Testis (tissue), 3 donors: ENCODE measurements around the gene CD44. TPM values are rescaled to one million over a fixed set of nuclear protein-coding genes. Genes with fewer than 3 reads are reported as not detected.

ENCODE experiments used
- DNase-seq: peaks from one replicate; pipeline ENCODE4 v3.0.0-alpha.2; 2019
- H3K27ac ChIP-seq, 2 donors: fragments of 200-600 bp; sonication (generic); one replicate each; pipeline ENCODE4 v1.5.1; 2019
- H3K27me3 ChIP-seq: fragments of 200-600 bp; sonication (generic); one replicate; pipeline ENCODE4 v1.5.1; 2019
- H3K36me3 ChIP-seq: fragments of 200-600 bp; sonication (generic); one replicate; pipeline ENCODE4 v1.5.1; 2017; ENCODE audit warnings: low read depth; ENCODE audit errors: missing control alignments
- H3K4me1 ChIP-seq: fragments of 200-600 bp; sonication (generic); one replicate; pipeline ENCODE4 v1.5.1; 2019
- H3K4me3 ChIP-seq, 2 donors: fragments of 200-600 bp; sonication (generic); one replicate each; pipeline ENCODE4 v1.5.1; 2017 to 2019
- H3K9me3 ChIP-seq: fragments of 200-600 bp; sonication (generic); one replicate; pipeline ENCODE4 v1.5.1; 2017
- CTCF ChIP-seq, 3 experiments: fragments of 450-650 bp in 2 of 3; fragments of 200-600 bp in 1 of 3; sonication (generic) in 1 of 3; IDR thresholded peaks; one replicate each; pipeline ENCODE4 v1.5.1; 2016 to 2019; ENCODE audit warnings: antibody characterized with exemption in 3 of 3, mild to moderate bottlenecking in 2 of 3, moderate library complexity in 1 of 3
- POLR2A ChIP-seq: fragments of 450-650 bp; IDR thresholded peaks from one replicate; pipeline ENCODE4 v1.6.1; 2017; ENCODE audit warnings: antibody characterized with exemption, mild to moderate bottlenecking, moderate library complexity
- whole genome bisulfite sequencing, 2 donors: methylation state at CpG; one replicate each; pipeline ENCODE4 v1.1.5; 2018; 5-methylcytosine and 5-hydroxymethylcytosine counted together
- intact Hi-C: fragments of 100-400 bp; cut with DNase I; formaldehyde crosslinking; loops from one replicate; pipeline ENCODE4 v1.15.1; 2023; ENCODE audit warnings: low total_unique reads
- polyA plus RNA-seq: library from polyadenylated mRNA; stranded (reverse); fragments of 350-450 nt; fragmentation: Illumina TruSeq; extraction: RNeasy Lipid Tissue Mini Kit (QIAGEN cat#74804); gene quantifications from one replicate; pipeline ENCODE4 v1.2.3, GENCODE V29; 2014; ENCODE audit warnings: low read depth, low replicate concordance; ENCODE audit not compliant: insufficient read depth
- total RNA-seq, 2 donors: library from RNA; depleted of rRNA; stranded (reverse); fragments of >200 nt; gene quantifications; one replicate each; pipeline ENCODE4 v1.2.3, GENCODE V29; 2016

Gene CD44
- total and polyA plus RNA-seq, 3 donors from 2014 or later = 4.0 to 44.5 (median 13.4) TPM

- intact Hi-C loops = no loop called here
- no peak for DNase-seq
- Histone ChIP-seq H3K9me3 (no peaks in the 10 kb centered on the region), H3K27ac (no peak overlapping the region), H3K27me3 (no peaks in the 10 kb centered on the region), H3K4me1 (no peaks in the 10 kb centered on the region), H3K4me3 (no peak overlapping the region), H3K36me3 (no peaks in the 10 kb centered on the region)
- TF ChIP-seq POLR2A (no peak), CTCF (IDR thresholded peaks at IDR 0.05) (no peak)
- WGBS, 2 donors = 92 to 96% methylated on average over 4 of the region's 4 CpGs
These were observed 20.1 kb upstream of the CD44 start for GRCh38 chr11:35118906-35119305.

GRCh38 chr11:35121326-35121865 is 17.6 kb upstream of the CD44 start:
- H3K4me1 ChIP-seq = no peaks in the 10 kb centered on the region
- no peaks in the 10 kb centered on the region for H3K9me3 ChIP-seq
- H3K27me3 ChIP-seq = no peaks in the 10 kb centered on the region
- H3K4me3 ChIP-seq = no peak overlapping the region
- H3K36me3 ChIP-seq = no peaks in the 10 kb centered on the region
- no peak overlapping the region for H3K27ac ChIP-seq
- intact Hi-C loops = no loop called here
- TF ChIP-seq CTCF (IDR thresholded peaks at IDR 0.05) (no peak), POLR2A (no peak)
- DNase-seq = no peak
- 84 to 86% methylated on average over 2 of the region's 2 CpGs for WGBS, 2 donors

GRCh38 chr11:35122308-35122707 is 16.7 kb upstream of the CD44 start:
- H3K27me3 ChIP-seq = no peaks in the 10 kb centered on the region
- no peaks in the 10 kb centered on the region for H3K9me3 ChIP-seq
- no peak for DNase-seq
- intact Hi-C loops = no loop called here
- WGBS, 2 donors = 76 to 82% methylated on average over 1 of the region's 1 CpG
- H3K27ac ChIP-seq = no peak overlapping the region
- TF ChIP-seq CTCF (IDR thresholded peaks at IDR 0.05) (no peak), POLR2A (no peak)
- no peaks in the 10 kb centered on the region for H3K4me1 ChIP-seq
- H3K4me3 ChIP-seq = no peak overlapping the region
- no peaks in the 10 kb centered on the region for H3K36me3 ChIP-seq

GRCh38 chr11:35126000-35126878 is 12.7 kb upstream of the CD44 start:
- TF ChIP-seq POLR2A (no peak), CTCF (IDR thresholded peaks at IDR 0.05) (no peak)
- no peak overlapping the region for H3K27ac ChIP-seq
- 92 to 94% methylated on average over 6 of the region's 6 CpGs for WGBS, 2 donors
- no peak overlapping the region for H3K4me3 ChIP-seq
- no peaks in the 10 kb centered on the region for H3K4me1 ChIP-seq
- no peaks in the 10 kb centered on the region for H3K9me3 ChIP-seq
- no peak for DNase-seq
- no peaks in the 10 kb centered on the region for H3K36me3 ChIP-seq
- H3K27me3 ChIP-seq = no peaks in the 10 kb centered on the region
- intact Hi-C loops = no loop called here
